Progenitor cell of endocrine pancreas (in vitro differentiated cells): ENCODE data around the gene C5. TPM values are rescaled to one million over a fixed set of nuclear protein-coding genes. Genes with fewer than 3 reads are reported as not detected.

ENCODE experiments used
- DNase-seq: peaks from one replicate; pipeline ENCODE4 v3.0.0; 2021; ENCODE audit warnings: low spot score; ENCODE audit not compliant: unreplicated experiment
- H3K27ac Mint-ChIP-seq: 2 replicates; pipeline ENCODE4 v1.8.0; 2021; ENCODE audit warnings: mild to moderate bottlenecking, moderate library complexity, mixed read lengths
- H3K27me3 Mint-ChIP-seq: 2 replicates; pipeline ENCODE4 v1.8.0; 2021; ENCODE audit warnings: mixed read lengths
- H3K36me3 Mint-ChIP-seq: 2 replicates; pipeline ENCODE4 v1.8.0; 2022; ENCODE audit warnings: mixed read lengths; ENCODE audit not compliant: insufficient read depth
- H3K4me1 Mint-ChIP-seq: 2 replicates; pipeline ENCODE4 v1.8.0; 2021; ENCODE audit warnings: low read depth, mixed read lengths
- H3K4me3 Mint-ChIP-seq: 2 replicates; pipeline ENCODE4 v1.8.0; 2021; ENCODE audit warnings: low read depth, mild to moderate bottlenecking, moderate library complexity, mixed read lengths
- H3K9me3 Mint-ChIP-seq: 2 replicates; pipeline ENCODE4 v1.8.0; 2021; ENCODE audit warnings: low read depth, mixed read lengths
- CTCF ChIP-seq: fragments of 200-600 bp; sonication (generic); IDR thresholded peaks from one replicate; pipeline ENCODE4 v1.5.0; 2021; ENCODE audit warnings: antibody characterized with exemption, mild to moderate bottlenecking; ENCODE audit not compliant: unreplicated experiment
- total RNA-seq: library from RNA; stranded (reverse); gene quantifications from 2 replicates; pipeline ENCODE4 v1.2.1, GENCODE V29; 2021

C5 gene
- total RNA-seq, 1 donor from 2014 or later, result 47.1 TPM

- TF ChIP-seq CTCF, result no peak
- H3K27ac Mint-ChIP-seq, result no peak overlapping the region
- no peaks in the 10 kb centered on the region for H3K27me3 Mint-ChIP-seq
- no peaks in the 10 kb centered on the region for H3K9me3 Mint-ChIP-seq
- H3K36me3 Mint-ChIP-seq, result no peaks in the 10 kb centered on the region
- no peaks in the 10 kb centered on the region for H3K4me1 Mint-ChIP-seq
- H3K4me3 Mint-ChIP-seq, result no peak overlapping the region
- no peak for DNase-seq
Measured at GRCh38 chr9:120904978-120905301, 145.1 kb downstream of the C5 start.

DNA sequence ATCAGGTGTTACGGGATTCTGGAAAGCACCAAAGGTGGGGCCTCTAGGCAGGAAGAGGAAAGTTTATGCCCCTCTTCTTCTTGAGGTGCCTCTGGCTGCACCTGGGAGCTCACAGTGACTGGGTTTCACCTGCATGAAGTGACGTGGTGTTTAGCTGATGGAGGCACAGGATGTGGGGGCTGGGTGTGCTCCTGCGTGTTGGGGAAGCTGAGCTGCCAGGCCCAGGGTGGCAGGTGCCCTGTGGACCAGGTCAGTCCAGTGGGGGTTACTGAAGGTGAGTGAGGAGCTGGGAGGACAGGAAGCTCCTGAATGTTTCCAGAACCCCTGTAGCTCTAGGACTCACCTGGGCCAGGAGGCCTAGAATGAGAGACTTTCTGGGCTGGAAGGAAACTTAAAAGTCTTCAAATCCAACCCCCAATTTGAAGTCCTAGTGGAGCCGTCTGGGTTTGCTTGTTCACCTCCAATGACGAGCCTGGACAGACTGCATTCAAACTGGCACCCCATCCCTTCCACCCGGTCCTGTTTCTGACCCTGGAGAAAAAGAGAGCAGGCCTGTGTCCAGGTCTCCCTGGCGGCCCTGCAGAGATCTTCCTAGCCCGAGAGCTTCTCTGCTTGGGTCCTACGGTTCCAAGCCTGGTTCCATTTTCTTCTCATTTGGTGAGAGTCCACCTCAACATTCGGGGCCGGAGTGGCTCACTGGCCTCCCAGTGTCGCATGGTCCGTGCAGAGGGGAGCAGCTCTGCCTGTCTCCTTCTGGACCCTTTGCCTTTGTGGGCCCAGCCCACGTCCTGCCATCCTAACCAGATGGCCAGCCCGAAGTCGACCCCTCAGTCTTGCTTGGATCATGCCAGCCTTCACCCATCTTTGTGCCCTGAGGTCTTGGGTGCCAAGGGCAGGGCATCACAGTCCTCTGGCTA, 145.8 kb downstream of the C5 start:
- no peak overlapping the region for H3K27ac Mint-ChIP-seq
- TF ChIP-seq CTCF, result no peak
- H3K27me3 Mint-ChIP-seq, result no peaks in the 10 kb centered on the region
- H3K9me3 Mint-ChIP-seq, result no peaks in the 10 kb centered on the region
- no peak for DNase-seq
- H3K36me3 Mint-ChIP-seq, result no peaks in the 10 kb centered on the region
- no peaks in the 10 kb centered on the region for H3K4me1 Mint-ChIP-seq
- no peak overlapping the region for H3K4me3 Mint-ChIP-seq

DNA sequence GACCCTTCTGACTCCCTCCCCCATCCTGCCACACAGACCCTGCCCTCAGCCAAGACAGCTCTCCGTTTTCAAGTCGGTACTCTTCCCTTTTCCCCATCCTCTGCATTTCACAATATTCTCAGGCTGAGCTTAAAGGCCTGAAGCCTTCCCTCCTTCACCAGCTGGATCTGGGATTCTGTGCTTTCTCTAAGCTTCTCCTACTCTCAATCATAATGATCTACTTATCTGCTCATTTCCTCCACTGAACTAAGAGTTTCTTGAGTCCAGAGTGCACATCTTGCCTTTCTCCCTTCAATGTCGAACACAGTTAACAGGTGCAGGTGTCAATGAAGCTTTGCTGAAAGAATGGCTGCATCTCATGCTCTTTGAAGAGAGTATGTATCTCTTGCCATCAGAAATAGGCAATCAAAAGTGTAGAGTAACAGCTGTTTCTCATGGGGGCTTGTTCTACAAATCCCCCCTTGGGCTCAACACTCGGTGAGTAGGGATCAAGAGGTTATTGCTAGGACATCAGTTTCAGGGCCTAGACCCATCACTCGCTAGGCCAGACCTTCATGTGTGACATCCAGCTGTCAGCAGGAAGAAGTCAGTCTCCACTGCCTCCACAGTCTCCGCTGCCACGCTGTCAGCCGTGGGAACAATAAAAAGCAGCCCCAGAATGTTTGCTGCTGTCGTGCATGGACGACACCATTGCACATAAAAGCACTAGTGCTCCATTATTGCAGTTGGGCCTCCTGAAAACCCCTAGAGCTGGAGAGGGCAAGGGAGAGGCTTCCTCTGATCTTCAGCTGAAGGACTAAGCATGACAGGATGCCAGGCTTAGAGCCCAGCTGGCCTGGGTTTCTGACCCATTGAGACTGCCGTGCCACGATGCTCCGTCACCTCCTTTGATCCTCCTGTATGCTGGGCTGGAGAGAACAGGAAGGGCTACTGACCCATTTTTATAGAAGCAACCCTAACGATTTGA, 147.2 kb downstream of the C5 start:
- no peaks in the 10 kb centered on the region for H3K4me1 Mint-ChIP-seq
- no peaks in the 10 kb centered on the region for H3K27me3 Mint-ChIP-seq
- H3K9me3 Mint-ChIP-seq, result no peaks in the 10 kb centered on the region
- peak overlapping the region; percentile 84 for H3K27ac Mint-ChIP-seq
- no peaks in the 10 kb centered on the region for H3K36me3 Mint-ChIP-seq
- H3K4me3 Mint-ChIP-seq, result no peak overlapping the region
- no peak for TF ChIP-seq CTCF
- no peak for DNase-seq

Other genes starting within 250 kb of the C5 start
- gene PSMD5, start 207.4 kb downstream of the C5 start, total RNA-seq, result 47.9 and 50.1 TPM in 2 replicates
- gene PHF19, start 173.1 kb downstream of the C5 start, total RNA-seq, result 27.2 and 28.4 TPM in 2 replicates
- 6.7 TPM in 2 replicates for gene TRAF1, start 123.5 kb downstream of the C5 start, total RNA-seq
- gene CNTRL, start 24.7 kb upstream of the C5 start, total RNA-seq, result 18.2 and 22.0 TPM in 2 replicates
- 53.7 and 55.4 TPM in 2 replicates for gene RAB14, start 151.6 kb upstream of the C5 start, total RNA-seq
- 35.0 and 41.4 TPM in 2 replicates for gene GSN, start 217.9 kb upstream of the C5 start, total RNA-seq